GM18873 (cell line): ENCODE results near the gene IFT74.
"Not testable (repeated sequence)": the region's sequence is repeated elsewhere in the genome, so short reads cannot be mapped to it uniquely, and the experiment has no call there.

Experiments used
- ATAC-seq: cut with Tn5 transposase; IDR thresholded peaks from one replicate; pipeline ENCODE4 v1.9.1; 2021; ENCODE audit warnings: mild to moderate bottlenecking, moderate library complexity, moderate number of reproducible peaks; ENCODE audit not compliant: unreplicated experiment, low FRiP score

Gene IFT74

DNA sequence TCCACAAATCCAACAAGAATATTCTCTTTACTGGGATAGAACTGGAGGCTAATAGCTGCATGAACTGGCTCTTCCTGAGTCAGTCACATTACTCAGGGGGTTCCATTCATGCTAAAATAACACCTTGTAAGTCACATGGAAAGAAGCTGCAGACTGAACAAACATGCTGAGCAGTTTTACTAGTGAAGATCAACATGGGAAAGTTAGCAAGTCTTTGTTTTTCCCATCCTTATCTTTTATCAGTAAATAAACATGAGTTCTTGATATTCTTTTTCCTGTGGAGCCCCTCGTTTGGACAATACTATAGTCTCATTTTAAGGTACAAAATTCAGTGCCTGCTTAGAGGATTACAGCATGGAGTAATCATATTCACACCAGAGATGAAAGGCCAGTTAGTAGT is 109.1 kb downstream of the IFT74 start:
- ATAC-seq, result no peak

DNA sequence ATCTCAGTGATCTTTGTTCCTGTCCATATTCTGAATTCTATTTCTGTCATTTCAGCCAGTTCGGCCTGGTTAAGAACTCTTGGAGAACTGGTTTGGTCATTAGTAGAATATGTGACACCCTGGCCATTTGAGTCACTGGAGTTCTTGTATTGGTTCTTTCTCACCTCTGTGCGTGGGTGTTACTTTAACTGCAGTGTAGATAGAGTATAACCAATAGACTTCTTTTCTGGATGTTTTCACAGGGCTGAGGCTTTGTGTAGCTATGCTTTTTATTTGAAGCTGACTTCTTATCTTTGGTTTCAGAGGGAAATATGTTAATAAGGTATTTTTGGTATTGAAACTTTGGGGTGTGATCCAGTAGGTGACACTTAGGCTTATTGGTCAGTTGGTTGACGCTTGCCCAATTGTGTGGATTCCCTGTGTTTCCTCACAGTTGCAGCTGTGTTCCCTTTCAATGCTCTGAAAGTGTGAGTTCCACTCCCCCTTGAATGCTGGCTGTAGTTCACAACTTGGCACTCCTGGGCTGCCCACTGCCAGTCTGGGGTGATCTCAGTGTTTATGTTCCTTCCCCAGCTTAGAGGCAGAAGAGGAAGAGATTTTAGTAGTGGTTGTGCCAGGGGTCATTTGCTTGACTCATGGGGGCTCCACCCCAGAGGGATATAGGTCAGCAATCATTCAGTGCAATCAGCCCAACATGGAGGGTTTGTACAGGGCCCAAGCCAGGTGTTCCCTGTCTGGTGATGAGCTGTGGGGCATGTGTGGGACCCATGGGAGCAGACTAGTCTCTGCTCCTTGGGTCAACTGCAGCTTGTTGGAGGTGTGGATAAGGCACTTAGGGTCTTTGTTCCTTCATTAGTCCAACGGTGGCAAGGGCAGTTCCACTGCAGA is 117.9 kb downstream of the IFT74 start:
- ATAC-seq, result no peak

DNA sequence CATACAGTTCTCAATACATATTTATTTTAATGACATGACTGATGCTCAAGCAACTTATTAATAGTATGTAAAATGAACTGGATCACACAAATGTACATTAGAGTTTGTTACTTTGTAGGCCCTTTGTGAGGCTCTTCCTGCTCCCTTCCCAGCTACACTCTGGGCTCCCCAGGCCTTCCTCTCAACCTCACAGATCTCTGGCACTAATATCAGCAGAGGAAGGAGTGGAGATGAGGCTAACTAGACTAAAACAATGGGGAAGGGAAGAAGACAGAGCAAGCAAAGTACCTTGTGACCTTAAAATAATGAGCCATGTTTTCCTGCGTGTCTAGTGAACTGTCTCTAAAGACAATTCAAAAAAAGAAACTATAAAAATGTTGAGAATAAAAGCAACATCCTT is 122.5 kb downstream of the IFT74 start:
- no peak for ATAC-seq

DNA sequence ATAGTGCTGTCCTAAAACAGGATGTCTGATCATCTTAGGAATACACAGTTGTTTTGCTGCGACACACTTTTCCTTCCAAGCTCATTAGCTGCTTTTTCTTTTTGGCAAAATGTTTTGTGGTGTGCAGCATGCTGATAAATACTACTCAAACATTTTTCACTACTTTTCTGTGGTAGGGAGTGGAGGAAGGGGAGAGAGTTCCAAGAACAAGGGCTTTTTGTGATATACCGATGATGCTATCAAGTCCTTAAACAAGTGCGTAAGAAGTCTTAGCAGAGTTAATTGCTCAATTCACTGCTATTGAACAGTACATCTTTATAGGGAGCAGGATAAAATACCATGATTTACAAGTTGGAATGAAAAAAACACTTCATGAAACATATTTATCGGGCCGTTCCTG is 129.2 kb downstream of the IFT74 start:
- no peak for ATAC-seq

DNA sequence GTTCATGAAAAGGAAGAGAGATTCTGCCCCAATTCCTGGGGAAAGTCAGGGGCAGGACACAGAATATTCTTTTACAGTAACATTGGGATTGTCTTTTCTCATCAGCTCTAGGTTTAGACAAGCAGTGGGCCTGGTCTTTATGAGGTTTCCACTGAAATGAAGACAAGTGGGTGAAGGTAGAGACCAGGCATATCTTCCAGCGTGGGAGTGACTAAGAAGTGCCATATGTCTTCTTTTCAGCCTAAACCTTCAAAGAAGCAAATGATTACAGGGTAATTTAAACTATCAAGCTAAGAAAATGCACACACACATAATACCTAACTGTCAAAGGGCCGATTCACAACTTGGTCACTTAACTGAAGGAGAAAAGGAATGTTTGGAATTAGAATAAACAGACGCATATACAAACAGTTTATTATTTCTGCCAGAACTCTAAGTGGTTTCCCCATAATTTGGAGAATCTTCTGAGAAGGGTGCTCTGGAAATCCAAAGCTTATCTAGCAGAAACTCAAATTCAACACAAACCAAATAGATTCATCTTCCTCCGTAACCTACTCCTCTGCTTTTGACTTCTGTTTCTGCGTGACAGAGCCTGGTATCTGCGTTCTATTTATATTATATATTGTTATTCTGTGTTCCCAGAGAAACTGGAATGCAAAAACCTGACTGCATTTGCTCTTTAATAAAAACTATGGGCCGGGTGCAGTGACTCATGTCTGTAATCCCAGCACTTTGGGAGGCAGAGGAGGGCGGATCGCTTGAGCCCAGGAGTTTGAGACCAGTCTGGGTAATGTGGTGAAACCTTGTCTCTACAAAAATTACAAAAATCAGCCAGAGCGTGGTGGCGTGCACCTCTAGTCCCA is 130.8 kb downstream of the IFT74 start:
- no peak for ATAC-seq

DNA sequence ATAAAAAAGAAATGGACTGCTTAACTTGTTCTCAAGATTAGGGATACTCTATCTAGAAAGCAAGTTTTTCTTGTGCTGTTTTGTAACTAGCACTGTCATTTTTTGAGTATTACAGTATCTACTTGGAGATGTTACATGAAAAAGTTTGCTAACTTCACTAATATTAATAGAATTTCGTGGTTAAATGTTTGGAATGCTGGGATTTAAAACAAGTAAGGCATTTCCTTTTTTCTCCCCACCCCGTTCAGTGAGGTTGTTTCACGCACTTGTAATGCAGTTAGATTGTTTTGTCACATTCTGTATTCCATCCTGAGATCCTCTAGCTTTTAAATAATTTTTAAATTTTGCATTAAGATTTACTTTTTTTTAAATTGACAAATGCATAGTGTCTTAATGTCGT is 132.8 kb downstream of the IFT74 start:
- ATAC-seq, result no peak

DNA sequence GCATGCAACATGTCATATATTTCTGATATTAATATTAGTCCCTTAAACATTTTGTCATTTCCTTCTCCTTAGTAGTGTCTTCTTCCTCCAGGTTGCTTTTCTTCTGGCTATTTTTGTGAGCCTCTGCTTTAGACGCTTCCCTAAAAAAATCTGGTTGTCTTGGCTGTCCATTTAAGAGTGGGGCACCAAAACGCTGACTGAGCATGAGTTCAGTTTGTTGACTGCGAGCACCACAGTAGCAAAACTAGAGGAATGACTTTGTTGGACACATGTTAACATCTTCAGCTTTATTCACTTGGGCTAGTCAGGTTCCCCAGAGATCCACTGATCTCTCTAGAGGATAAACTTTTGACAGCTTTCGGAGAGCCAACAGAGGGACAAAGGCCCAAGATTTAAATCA is 133.5 kb downstream of the IFT74 start:
- no peak for ATAC-seq

DNA sequence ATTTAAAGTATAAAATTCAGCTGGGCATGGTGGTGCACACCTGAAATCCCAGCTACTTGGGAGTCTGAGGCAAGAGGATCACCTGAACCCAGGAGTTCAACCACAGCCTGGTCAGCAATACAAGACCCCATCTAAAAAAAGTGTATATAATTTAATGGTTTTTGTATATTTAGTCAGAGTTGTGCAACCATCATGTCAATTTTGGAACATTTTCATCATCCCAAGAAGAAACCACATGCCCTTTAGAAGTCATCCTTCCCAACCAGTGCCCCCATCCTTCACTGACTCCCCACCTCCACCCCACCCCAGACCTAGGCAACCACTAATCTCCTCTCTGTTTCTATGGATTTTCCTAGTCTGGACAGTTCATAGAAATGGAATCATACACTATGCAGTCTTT is 134.0 kb downstream of the IFT74 start:
- ATAC-seq, result no peak

DNA sequence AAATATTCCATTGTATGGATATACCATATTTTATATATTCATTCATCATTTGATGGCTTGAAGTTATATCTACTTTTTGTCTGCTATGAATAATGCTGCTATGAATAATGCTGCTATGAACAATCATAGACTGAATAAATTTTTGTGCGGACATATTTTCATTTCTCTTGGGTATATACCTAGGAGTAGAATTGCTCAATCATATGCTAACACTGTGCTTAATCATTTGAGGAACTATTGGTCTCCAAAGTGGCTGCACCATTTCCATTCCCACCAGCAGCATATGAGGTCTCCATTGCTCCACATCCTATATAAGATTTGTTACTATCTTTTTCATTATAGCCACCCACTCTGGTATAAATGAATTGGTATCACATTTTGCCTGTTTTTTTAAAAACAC is 134.5 kb downstream of the IFT74 start:
- no peak for ATAC-seq

DNA sequence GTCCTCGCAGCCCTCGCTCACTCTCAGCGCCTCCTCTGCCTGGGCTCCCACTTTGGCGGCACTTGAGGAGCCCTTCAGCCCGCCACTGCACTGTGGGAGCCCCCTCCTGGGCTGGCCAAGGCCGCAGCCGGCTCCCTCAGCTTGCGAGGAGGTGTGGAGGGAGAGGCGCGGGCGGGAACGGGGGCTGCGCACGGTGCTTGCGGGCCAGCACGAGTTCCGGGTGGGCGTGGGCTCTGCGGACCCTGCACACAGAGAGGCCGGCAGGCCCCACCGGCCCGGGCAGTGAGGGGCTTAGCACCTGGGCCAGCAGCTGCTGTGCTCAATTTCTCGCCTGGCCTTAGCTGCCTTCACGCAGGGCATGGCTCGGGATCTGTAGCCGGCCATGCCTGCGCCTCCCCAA is 136.3 kb downstream of the IFT74 start:
- not testable (repeated sequence) for ATAC-seq

DNA sequence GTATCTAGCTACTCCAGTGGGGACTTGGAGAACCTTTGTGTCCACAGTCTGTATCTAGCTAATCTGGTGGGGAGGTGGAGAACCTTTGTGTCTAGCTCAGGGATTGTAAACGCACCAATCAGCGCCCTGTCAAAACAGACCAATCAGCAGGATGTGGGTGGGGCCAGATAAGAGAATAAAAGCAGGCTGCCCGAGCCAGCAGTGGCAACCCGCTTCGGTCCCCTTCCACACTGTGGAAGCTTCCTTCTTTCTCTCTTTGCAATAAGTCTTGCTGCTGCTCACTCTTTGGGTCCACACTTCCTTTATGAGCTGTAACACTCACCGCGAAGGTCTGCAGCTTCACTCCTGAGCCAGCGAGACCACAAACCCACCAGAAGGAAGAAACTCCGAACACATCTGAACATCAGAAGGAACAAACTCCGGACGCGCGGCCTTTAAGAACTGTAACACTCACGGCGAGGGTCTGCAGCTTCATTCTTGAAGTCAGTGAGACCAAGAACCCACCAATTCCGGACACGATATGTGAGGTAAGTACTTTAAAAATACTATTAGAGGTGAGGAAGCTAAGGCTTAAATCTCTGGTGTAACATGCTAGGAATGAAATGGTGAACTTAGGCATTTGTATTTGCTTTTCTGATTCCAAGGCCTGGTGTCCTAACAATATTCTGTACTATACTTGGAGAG is 137.3 kb downstream of the IFT74 start:
- ATAC-seq, result not testable (repeated sequence)

DNA sequence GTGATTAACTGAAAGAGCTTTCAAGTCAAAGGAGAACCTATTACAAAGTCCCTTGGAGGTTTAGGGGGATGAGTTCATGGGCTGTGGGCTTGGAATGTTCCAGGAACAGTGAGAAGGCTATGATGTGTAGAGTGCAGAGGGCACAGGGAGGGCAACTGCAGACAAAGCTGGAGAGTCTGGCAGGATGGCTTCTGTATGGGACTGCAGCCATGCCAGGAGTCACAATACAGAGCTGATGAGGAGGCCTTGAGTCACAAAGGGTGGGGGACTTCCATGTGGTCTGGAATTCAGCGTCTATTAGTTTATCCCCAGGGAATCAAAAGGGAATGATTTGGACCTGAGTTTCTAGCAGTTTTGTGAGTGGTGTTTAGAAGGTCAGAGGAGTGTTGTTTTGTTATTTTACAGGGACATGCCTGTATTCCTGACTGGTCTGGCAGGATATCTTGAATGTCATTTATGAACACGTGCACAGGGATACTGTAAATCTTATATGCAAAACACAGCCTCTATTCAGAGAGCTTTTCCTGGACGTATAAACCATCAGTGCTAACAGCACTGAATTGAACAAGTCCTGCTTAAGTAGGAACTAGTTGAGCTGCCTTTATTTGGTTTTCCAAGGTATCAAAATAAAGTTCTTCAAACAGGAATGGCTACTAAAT is 138.6 kb downstream of the IFT74 start:
- no peak for ATAC-seq

DNA sequence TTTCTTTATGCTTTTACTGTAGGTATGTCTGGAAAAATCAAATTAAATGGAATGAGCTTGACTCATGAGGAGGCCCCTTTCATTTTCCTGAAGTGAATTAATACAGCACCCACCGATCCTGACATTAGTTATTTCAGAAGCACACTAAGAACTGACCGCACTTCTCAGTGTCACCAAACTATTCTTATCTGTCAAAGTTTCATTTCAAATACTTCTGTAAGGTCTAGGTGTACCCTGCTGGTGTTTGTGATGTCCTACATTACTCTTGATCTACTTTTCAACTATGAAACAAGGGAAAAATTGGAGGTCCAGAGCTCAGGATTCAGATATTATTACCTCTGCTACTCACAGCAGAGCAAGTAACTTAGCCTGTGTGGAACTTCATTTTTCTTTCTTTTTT is 151.0 kb downstream of the IFT74 start:
- no peak for ATAC-seq

DNA sequence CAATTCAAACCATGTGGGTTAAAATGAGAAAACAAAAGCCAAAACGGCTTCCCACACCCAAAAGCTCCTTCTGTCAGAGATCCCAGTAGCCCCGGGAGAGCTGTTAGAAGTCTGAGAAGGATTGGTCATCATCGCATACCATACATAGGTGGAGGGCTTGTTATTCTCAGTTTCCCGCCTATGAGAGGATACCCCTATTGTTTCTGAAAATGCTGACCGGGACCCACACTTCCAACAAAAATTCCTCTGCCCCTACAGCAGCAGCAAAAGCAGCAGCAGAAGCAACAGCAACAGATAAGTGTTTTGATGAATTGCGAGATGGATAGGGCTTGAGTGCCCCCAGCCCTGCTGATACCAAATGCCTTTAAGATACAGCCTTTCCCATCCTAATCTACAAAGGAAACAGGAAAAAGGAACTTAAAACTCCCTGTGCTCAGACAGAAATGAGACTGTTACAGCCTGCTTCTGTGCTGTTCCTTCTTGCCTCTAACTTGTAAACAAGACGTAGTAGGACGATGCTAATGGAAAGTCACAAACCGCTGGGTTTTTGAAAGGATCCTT is 152.8 kb downstream of the IFT74 start, which contains the start of gene TEK:
TSS of gene TEK (plus strand) at position 245 of the 561 bp plus-strand sequence. CDS start 366 bp downstream, outside the sequence.
- no peak for ATAC-seq

DNA sequence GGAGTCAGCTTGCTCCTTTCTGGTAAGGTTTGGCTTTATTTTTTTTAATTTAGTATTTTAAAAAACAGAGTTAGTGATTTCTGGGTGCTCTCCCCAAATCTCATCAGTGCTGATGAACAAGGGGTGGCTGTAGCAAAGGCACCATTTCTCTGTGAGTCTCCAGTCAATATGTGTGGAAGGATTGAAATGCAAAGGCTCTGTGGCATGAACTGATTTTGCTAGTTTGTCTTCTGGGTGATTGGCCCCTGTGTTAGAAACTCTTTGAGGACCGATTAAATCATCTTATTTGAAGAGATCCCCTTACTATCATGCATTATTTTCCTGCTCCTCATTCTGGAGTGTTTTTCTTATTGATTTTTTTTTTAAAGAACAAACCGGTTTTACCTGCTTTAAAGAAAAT is 153.4 kb downstream of the IFT74 start:
- no peak for ATAC-seq

DNA sequence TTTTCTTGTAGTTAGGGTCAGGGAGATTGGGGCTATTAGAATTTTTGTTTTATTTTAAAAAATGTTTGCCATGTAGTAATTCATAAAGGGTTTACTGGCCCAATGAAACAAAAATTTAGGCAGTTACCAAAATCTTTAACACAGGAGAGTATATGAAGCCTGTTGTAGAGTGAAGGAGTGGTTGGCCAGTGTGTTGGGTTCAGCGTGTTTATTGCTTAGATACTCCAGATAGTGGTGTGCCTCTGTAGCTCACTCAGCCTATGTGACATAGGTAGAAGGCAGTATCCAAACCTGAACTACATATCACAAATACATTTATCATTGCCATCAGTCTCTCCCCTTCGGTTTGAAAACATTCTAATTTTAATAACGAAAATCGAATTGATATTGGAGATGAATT is 154.0 kb downstream of the IFT74 start:
- no peak for ATAC-seq

DNA sequence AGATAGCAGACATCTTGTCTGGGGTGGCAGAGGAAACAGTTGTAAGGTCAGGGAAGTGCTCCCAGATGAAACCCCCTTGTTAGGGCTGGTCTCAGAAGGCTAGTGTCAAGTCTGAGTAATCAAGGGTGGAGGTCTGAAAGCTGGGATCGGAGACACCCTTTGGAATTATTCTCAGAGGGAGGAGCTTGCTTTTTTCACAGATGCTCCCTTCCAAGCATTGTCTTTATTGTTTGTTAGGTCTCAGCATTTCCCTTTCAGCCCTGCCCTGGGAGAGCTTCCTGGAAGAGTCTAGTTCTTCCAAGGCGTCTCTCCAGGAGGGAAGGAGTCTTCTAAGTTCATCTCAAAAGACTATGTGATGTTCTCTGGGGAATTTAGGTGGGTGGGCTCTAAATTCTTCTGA is 156.0 kb downstream of the IFT74 start:
- ATAC-seq, result no peak
